Activated CD4-positive, alpha-beta memory T cell treated with anti-CD3 and anti-CD28 coated beads, Interleukin-2, amount 10 ng/mL, durations not matched to agents 7 days and 5 days (primary cell): ENCODE measurements around the gene RNF34. TPM values are rescaled to one million over a fixed set of nuclear protein-coding genes. Genes with fewer than 3 reads are reported as not detected.
"Not testable (repeated sequence)": the region's sequence is repeated elsewhere in the genome, so short reads cannot be mapped to it uniquely, and the experiment has no call there.

Source experiments
- CTCF ChIA-PET: fragments of 350-600 bp; sonication (Branson Sonifier 250); formaldehyde crosslinking; loops from one replicate; lab custom pipeline; 2021; ENCODE audit warnings: antibody characterized with exemption, inconsistent platforms; lab: Charles Lee
- POLR2A ChIA-PET: fragments of 350-600 bp; sonication (Branson Sonifier 250); formaldehyde crosslinking; loops from one replicate; lab custom pipeline; 2021; ENCODE audit warnings: antibody characterized with exemption; lab: Charles Lee
- DNase-seq: peaks from one replicate; pipeline ENCODE4 v3.0.0-alpha.2; 2020
- H3K27ac Mint-ChIP-seq: one replicate; pipeline ENCODE4 v1.8.0; 2021; ENCODE audit warnings: mild to moderate bottlenecking, mixed read lengths
- H3K27me3 Mint-ChIP-seq: one replicate; pipeline ENCODE4 v1.8.0; 2021; ENCODE audit warnings: mixed read lengths
- H3K36me3 Mint-ChIP-seq: one replicate; pipeline ENCODE4 v1.8.0; 2021; ENCODE audit warnings: low read depth, mixed read lengths
- H3K4me1 Mint-ChIP-seq: one replicate; pipeline ENCODE4 v1.8.0; 2021; ENCODE audit warnings: mixed read lengths
- H3K4me3 Mint-ChIP-seq: one replicate; pipeline ENCODE4 v1.8.0; 2021; ENCODE audit warnings: mild to moderate bottlenecking, mixed read lengths
- H3K9me3 Mint-ChIP-seq: one replicate; pipeline ENCODE4 v1.8.0; 2021; ENCODE audit warnings: mixed read lengths
- total RNA-seq, 2 experiments: library from RNA; stranded (reverse); gene quantifications; one replicate each; pipeline ENCODE4 v1.2.3, GENCODE V29; 2021

RNF34 gene
- total RNA-seq, 2 experiments from 2014 or later = 88.2 to 90.1 TPM

DNA sequence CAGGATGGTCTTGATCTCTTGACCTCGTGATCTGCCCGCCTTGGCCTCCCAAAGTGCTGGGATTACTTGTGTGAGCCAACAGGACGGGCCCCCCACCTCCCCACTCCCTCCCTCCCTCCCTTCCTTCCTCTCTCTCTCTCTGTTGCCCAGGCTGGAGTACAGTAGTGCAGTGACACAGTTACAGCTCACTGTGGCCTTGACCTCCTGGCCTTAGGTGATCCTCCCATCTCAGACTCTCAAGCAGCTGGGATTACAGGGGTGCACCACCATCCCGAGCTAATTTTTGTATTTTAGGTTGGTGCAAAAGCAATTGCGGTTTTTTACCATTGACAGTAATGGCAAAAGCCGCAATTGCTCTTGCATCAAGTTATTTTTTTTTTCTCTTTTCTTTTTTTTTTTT, 28.5 kb upstream of the RNF34 start:
- no peak for DNase-seq
- ChIA-PET CTCF (interaction anchor here (0.7 kb wide), 1 partner anchor 963 kb away, joined by 3 read pairs; no protein-coding TSS in a partner anchor), POLR2A (interaction anchor here (0.6 kb wide), 1 partner anchor 20 kb away, joined by 3 read pairs; no protein-coding TSS in a partner anchor)
- Mint-ChIP-seq H3K4me3 (no peak overlapping the region), H3K9me3 (no peaks in the 10 kb centered on the region), H3K27ac (no peak overlapping the region), H3K27me3 (peaks cover 7% of the 10 kb centered on the region), H3K4me1 (no peaks in the 10 kb centered on the region), H3K36me3 (no peaks in the 10 kb centered on the region)

DNA sequence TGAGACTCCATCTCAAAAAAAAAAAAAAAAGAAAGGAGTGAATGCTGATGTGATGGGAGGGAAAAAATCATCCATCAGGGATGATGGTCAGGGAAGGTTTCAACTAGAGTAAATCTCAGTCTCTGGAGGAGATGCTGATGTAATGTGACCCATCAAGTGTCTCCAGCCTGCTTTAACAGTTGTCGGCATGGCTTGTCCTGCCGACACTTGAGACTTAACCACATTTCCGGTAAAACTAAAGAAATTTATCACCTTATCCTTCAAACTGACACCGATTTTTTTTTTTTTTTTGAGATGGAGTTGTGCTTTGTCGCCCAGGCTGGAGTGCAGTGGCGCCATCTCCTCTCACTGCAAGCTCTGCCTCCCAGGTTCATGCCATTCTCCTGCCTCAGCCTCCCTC, 26.2 kb upstream of the RNF34 start:
- H3K36me3 Mint-ChIP-seq = no peaks in the 10 kb centered on the region
- CTCF ChIA-PET = interaction anchor here (0.7 kb wide), 1 partner anchor 430 kb away, joined by 3 read pairs; no protein-coding TSS in a partner anchor
- no peak overlapping the region for H3K4me3 Mint-ChIP-seq
- POLR2A ChIA-PET = no interaction called here
- no peaks in the 10 kb centered on the region for H3K4me1 Mint-ChIP-seq
- peaks cover 10% of the 10 kb centered on the region for H3K27me3 Mint-ChIP-seq
- DNase-seq = no peak
- no peaks in the 10 kb centered on the region for H3K9me3 Mint-ChIP-seq
- no peak overlapping the region for H3K27ac Mint-ChIP-seq

DNA sequence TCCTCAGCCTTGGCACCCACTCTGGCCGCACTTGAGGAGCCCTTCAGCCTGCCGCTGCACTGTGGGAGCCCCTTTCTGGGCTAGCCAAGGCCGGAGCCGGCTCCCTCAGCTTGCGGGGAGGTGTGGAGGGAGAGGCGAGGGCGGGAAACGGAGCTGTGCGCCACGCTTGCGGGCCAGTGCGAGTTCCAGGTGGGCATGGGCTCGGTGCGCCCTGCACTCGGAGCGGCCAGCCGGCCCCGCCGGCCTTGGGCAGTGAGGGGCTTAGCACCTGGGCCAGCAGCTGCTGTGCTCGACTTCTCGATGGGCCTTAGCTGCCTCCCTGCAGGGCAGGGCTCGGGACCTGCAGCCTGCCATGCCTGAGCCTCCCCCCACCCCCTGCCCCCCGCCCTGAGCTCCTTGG, 25.6 kb upstream of the RNF34 start:
- H3K4me3 Mint-ChIP-seq, H3K4me1 Mint-ChIP-seq, H3K9me3 Mint-ChIP-seq, CTCF ChIA-PET, H3K36me3 Mint-ChIP-seq, H3K27ac Mint-ChIP-seq, DNase-seq: not testable (repeated sequence)
- POLR2A ChIA-PET = interaction anchor here (2.5 kb wide), 1 partner anchor 26 kb away, joined by 6 read pairs; the partner anchor contains the start of gene RNF34
- H3K27me3 Mint-ChIP-seq = peaks cover 12% of the 10 kb centered on the region

DNA sequence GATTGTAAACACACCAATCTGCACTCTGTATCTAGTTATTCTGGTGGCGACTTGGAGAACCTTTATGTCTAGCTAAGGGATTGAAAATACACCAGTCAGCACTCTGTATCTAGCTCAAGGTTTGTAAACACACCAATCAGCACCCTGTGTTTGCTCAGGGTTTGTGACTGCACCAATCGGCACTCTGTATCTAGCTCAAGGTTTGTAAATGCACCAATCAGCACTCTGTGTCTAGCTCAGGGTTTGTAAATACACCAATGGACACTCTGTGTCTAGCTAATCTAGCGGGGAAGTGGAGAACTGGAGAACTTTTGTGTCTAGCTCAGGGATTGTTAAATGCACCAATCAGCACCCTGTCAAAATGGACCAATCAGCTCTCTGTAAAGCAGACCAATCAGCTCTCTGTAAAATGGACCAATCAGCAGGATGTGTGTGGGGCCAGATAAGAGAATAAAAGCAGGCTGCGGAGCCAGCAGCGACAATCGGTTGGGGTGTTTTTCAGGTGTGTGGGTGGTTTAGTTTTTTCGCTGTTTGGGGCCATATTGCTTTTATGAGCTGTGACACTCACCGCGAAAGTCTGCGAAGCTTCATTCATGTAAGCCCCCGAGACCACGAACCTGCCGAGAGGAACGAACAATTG, 24.9 kb upstream of the RNF34 start:
- not testable (repeated sequence) for H3K36me3 Mint-ChIP-seq, H3K9me3 Mint-ChIP-seq, DNase-seq, H3K4me1 Mint-ChIP-seq, H3K27ac Mint-ChIP-seq, H3K4me3 Mint-ChIP-seq
- POLR2A ChIA-PET = interaction anchor here (2.5 kb wide), 1 partner anchor 25 kb away, joined by 6 read pairs; the partner anchor contains the start of gene RNF34
- peaks cover 11% of the 10 kb centered on the region for H3K27me3 Mint-ChIP-seq
- CTCF ChIA-PET = interaction anchor here (0.6 kb wide), 1 partner anchor 73 kb away, joined by 3 read pairs; no protein-coding TSS in a partner anchor

DNA sequence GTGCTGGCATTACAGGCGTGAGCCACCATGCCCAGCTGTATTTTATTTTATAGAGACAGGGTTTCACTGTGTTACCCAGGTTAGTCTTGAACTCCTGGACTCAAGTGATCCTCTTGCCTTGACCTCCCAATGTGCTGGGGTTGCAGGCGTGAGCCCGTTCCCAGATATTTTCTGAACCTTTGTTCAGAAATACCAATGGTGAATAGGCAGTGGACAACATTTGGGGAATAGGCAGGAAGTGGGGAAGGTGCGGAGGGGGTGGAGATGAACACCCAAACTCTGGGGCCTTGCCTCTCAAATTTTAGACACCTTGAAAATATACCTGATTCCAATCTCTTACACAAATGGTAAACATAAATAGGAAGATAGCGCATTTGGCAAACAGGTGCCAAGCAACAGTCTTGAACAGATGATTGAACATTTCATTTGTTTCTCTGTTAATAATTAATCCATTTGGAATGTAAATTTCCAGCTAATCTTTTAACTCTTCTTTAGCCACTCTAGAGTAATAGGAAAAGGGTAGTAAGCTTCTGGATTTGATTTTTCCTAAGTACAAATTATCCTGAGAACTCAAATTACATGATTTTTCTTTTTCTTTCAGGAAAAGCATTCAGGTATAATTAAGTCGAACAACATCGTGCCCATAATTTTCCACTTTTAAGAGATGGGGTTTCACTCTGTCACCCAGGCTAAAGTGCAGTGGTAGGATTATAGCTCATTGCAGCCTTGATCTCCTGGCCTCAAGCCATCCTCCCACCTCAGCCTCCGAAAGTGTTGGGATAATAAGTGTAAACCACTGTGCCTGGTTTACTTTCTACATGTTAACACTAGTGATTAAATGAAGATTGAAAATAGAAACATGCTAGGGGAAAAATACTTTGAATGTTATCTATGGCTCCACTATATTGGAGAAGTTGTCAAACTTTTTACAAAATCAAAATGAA, 22.9 kb upstream of the RNF34 start:
- CTCF ChIA-PET = interaction anchor here (0.6 kb wide), 1 partner anchor 1075 kb away, joined by 5 read pairs; the partner anchor contains the start of gene SIRT4
- Mint-ChIP-seq H3K27me3 (peaks cover 8% of the 10 kb centered on the region), H3K27ac (no peak overlapping the region), H3K4me3 (no peak overlapping the region), H3K4me1 (no peaks in the 10 kb centered on the region), H3K36me3 (no peaks in the 10 kb centered on the region), H3K9me3 (no peaks in the 10 kb centered on the region)
- no peak for DNase-seq
- POLR2A ChIA-PET = no interaction called here

DNA sequence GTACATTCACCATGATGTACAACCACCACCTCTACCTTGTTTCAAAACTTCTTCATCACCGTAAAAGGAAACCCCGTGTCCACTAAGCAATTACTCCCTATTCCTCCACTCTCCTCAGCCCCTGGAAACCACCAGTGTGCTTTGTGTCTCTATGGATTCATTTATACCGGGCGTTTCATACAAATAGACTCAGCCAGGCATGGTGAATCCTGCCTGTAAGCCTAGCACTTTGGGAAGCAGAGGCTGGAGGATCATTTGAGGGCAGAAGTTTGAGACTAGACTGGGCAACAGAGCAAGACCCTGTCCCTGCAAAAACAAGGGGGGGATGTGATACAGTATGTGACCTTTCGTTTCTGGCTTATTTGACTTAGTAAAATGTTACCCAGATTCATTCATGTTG, 21.2 kb upstream of the RNF34 start:
- H3K36me3 Mint-ChIP-seq = no peaks in the 10 kb centered on the region
- H3K4me3 Mint-ChIP-seq = no peak overlapping the region
- H3K27me3 Mint-ChIP-seq = peaks cover 9% of the 10 kb centered on the region
- no peak for DNase-seq
- H3K9me3 Mint-ChIP-seq = no peaks in the 10 kb centered on the region
- no peak overlapping the region for H3K27ac Mint-ChIP-seq
- no peaks in the 10 kb centered on the region for H3K4me1 Mint-ChIP-seq
- POLR2A ChIA-PET = no interaction called here
- CTCF ChIA-PET = interaction anchor here (0.7 kb wide), 1 partner anchor 398 kb away, joined by 3 read pairs; no protein-coding TSS in a partner anchor

DNA sequence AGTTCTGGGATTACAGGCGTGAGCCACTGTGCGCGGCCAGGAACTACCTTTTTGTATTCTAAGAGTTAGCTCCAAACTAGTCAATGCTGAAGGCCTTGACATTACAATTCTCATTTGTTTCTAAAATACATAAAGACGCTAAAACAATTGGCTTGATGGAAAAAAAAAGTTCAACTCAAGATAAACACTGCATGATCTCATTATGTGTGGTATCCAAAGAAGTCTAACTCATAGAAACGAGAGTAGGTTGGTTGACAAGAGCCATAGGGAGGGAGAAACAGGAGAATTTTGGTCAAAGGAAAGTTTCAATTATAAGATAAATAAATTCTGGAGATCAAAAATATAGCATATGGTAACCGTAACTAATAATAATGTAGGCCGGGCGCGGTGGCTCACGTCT, 20.0 kb upstream of the RNF34 start:
- no peaks in the 10 kb centered on the region for H3K4me1 Mint-ChIP-seq
- CTCF ChIA-PET = interaction anchor here (0.8 kb wide), 1 partner anchor 25 kb away, joined by 5 read pairs; no protein-coding TSS in a partner anchor
- no peak for DNase-seq
- H3K36me3 Mint-ChIP-seq = no peaks in the 10 kb centered on the region
- no peak overlapping the region for H3K4me3 Mint-ChIP-seq
- peaks cover 9% of the 10 kb centered on the region for H3K27me3 Mint-ChIP-seq
- H3K27ac Mint-ChIP-seq = no peak overlapping the region
- POLR2A ChIA-PET = no interaction called here
- H3K9me3 Mint-ChIP-seq = no peaks in the 10 kb centered on the region

DNA sequence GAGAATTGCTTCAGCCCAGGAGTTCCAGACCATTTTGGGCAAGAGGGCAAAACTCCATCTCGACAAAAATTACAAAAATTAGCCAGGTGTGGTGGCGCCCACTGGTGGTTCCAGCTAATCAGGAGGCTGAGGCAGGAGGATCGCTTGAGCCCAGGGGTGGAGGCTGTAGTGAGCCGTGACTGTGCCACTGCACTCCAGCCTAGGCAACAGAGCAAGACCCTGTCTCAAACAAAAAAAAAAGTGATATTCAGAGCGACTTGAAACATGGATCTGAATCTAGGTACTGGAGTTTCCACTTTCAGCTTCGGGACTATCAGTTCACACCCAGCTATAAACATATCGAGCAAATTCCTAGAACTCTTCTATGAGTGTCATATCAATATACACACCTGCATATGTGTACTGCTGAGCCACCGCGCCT, 16.3 kb upstream of the RNF34 start:
- POLR2A ChIA-PET = interaction anchor here (1.4 to 1.6 kb wide), 4 partner anchors 8 to 32 kb away, joined by 6 to 9 read pairs (median 8); partner anchors contain the start of genes ANAPC5 and RNF34
- Mint-ChIP-seq H3K4me3 (no peak overlapping the region), H3K27me3 (peaks cover 12% of the 10 kb centered on the region), H3K36me3 (no peaks in the 10 kb centered on the region), H3K9me3 (no peaks in the 10 kb centered on the region), H3K27ac (no peak overlapping the region), H3K4me1 (peaks cover 4% of the 10 kb centered on the region)
- DNase-seq = no peak
- CTCF ChIA-PET = interaction anchor here (1.1 to 1.3 kb wide), 2 partner anchors 17 to 60 kb away, joined by 3 read pairs; no protein-coding TSS in a partner anchor

DNA sequence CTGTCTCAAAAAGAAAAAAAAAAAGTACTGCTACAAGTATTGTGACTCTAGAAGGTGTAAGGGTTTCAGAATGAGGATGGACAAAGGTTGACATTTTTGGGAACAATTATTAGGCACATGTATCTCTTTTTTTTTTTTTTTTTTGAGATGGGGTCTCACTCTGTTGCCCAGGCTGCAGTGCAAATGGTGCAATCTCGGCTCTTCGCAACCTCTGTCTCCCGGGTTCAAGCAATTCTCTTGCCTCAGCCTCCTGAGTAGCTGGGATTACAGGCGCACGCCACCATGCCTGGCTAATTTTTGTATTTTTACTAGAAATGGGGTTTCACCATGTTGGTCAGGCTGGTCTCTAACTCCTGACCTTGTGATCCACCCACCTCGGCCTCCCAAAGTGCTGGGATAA, 15.0 kb upstream of the RNF34 start:
- POLR2A ChIA-PET = interaction anchor here (1.4 to 1.6 kb wide), 4 partner anchors 14 to 33 kb away, joined by 4 to 9 read pairs (median 7); partner anchors contain the start of genes ANAPC5 and RNF34
- not testable (repeated sequence) for DNase-seq, H3K27me3 Mint-ChIP-seq, H3K36me3 Mint-ChIP-seq, H3K4me1 Mint-ChIP-seq, H3K9me3 Mint-ChIP-seq, H3K4me3 Mint-ChIP-seq, H3K27ac Mint-ChIP-seq
- CTCF ChIA-PET = interaction anchor here (1.3 kb wide), 1 partner anchor 58 kb away, joined by 3 read pairs; no protein-coding TSS in a partner anchor

DNA sequence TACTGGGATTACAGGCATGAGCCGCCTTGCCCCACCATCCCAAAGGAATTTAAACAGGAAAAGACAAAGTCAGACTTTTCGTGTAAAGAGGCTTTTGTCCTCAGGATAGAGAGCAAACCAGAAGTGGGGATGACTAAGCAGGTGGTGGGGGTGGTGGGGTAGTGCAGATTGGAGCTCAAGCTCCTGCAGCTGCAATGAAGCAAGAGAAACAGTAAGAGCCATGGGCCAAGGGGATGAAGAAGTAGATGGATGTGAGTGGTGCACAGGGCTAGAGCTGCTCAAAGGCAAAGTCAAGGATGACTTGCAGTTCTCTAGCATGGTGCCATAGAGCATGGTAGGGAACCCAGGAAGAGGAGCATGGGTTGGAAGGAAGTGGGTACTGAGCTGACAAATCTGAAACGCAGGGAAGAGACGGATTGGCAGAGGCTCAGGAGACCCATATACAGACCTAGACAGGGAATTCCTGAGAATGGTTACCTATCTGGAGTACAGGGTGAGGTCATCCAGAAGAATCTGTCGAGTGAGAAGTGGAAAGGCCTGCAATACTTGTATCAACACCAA, 11.4 kb upstream of the RNF34 start:
- no peaks in the 10 kb centered on the region for H3K9me3 Mint-ChIP-seq
- DNase-seq = no peak
- ChIA-PET POLR2A (interaction anchor here (1.2 to 6.0 kb wide), 2 partner anchors 12 to 36 kb away, joined by 4 to 112 read pairs; partner anchors contain the start of genes ANAPC5 and RNF34), CTCF (interaction anchor here (1.1 to 1.2 kb wide), 2 partner anchors 54 to 130 kb away, joined by 3 read pairs; no protein-coding TSS in a partner anchor)
- H3K36me3 Mint-ChIP-seq = no peaks in the 10 kb centered on the region
- peaks cover 5% of the 10 kb centered on the region for H3K27me3 Mint-ChIP-seq
- no peak overlapping the region for H3K4me3 Mint-ChIP-seq
- peaks cover 18% of the 10 kb centered on the region for H3K4me1 Mint-ChIP-seq
- H3K27ac Mint-ChIP-seq = no peak overlapping the region

DNA sequence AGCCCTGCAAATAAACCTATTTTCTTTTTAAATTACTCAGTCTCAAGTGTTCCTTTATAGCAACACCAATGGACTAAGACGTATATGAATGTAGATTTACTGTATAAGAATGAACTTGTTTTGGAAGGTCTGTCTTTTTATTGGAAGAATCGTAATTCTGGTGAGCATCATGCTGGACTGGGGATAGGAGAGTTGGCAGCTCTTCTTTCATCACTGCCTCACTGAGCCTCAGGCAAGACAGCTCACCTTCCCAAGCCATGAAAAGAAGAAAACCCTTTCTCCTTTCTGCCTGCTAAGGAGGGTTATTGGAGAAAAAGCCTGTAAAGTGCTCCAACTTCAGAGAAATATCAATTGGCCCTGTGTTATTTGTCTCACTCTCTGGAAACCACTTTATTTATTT, 9.1 kb upstream of the RNF34 start:
- Mint-ChIP-seq H3K36me3 (no peaks in the 10 kb centered on the region), H3K4me3 (no peak overlapping the region), H3K27me3 (no peaks in the 10 kb centered on the region), H3K4me1 (peaks cover 18% of the 10 kb centered on the region), H3K9me3 (no peaks in the 10 kb centered on the region), H3K27ac (no peak overlapping the region)
- ChIA-PET POLR2A (interaction anchor here (1.4 to 6.0 kb wide), 2 partner anchors 10 to 39 kb away, joined by 12 to 112 read pairs; partner anchors contain the start of genes ANAPC5 and RNF34), CTCF (interaction anchor here (1.1 to 1.8 kb wide), 2 partner anchors 10 to 53 kb away, joined by 3 to 11 read pairs; partner anchors contain the start of gene RNF34)
- DNase-seq = no peak
